Stimulated activated naive CD8-positive, alpha-beta T cell treated with anti-CD3 and anti-CD28 coated beads, Interleukin-15, Interleukin-2, amounts not matched to agents 100 ng/mL and 50 ng/mL, for 24 hours (primary cell): Measurements from ENCODE around the gene UBQLN4.

Experiments used
- H3K27ac Mint-ChIP-seq: one replicate; pipeline ENCODE4 v1.8.0; 2021; ENCODE audit warnings: mild to moderate bottlenecking, mixed read lengths
- H3K27me3 Mint-ChIP-seq: one replicate; pipeline ENCODE4 v1.8.0; 2021; ENCODE audit warnings: mixed read lengths
- H3K36me3 Mint-ChIP-seq: one replicate; pipeline ENCODE4 v1.8.0; 2021; ENCODE audit warnings: low read depth, mixed read lengths
- H3K4me1 Mint-ChIP-seq: one replicate; pipeline ENCODE4 v1.8.0; 2021; ENCODE audit warnings: low read depth, mixed read lengths
- H3K4me3 Mint-ChIP-seq: one replicate; pipeline ENCODE4 v1.8.0; 2021; ENCODE audit warnings: mild to moderate bottlenecking, mixed read lengths
- H3K9me3 Mint-ChIP-seq: one replicate; pipeline ENCODE4 v1.8.0; 2021; ENCODE audit warnings: mixed read lengths

Gene UBQLN4

GRCh38 chr1:156021093-156021428, 32.5 kb downstream of the UBQLN4 start:
- Mint-ChIP-seq H3K4me1 (peaks cover 29% of the 10 kb centered on the region), H3K36me3 (peaks cover 30% of the 10 kb centered on the region), H3K9me3 (no peaks in the 10 kb centered on the region), H3K27me3 (peaks cover 5% of the 10 kb centered on the region), H3K4me3 (peak overlapping the region; percentile 97), H3K27ac (peak overlapping the region; percentile 91)

- Mint-ChIP-seq H3K27me3 (peaks cover 5% of the 10 kb centered on the region), H3K27ac (peak within 1 kb of the TSS; percentile 91), H3K36me3 (peaks cover 30% of the 10 kb centered on the region), H3K4me1 (peaks cover 29% of the 10 kb centered on the region), H3K4me3 (peak within 1 kb of the TSS; percentile 97), H3K9me3 (no peaks in the 10 kb centered on the region)
These were observed 33.1 kb downstream of the UBQLN4 start, which contains the start of gene SSR2 for GRCh38 chr1:156020293-156021092. TSS of gene SSR2 (minus strand) at chr1:156020951. CDS start at chr1:156020167, 784 bp downstream.

- Mint-ChIP-seq H3K4me1 (peaks cover 29% of the 10 kb centered on the region), H3K36me3 (peaks cover 32% of the 10 kb centered on the region), H3K4me3 (peak overlapping the region; percentile 97)
These were observed 33.7 kb downstream of the UBQLN4 start for GRCh38 chr1:156019946-156020292.

GRCh38 chr1:156014829-156015228, 38.8 kb downstream of the UBQLN4 start:
- Mint-ChIP-seq H3K4me3 (no peak overlapping the region), H3K27ac (peak overlapping the region; percentile 16), H3K4me1 (peaks cover 17% of the 10 kb centered on the region), H3K9me3 (no peaks in the 10 kb centered on the region), H3K27me3 (no peaks in the 10 kb centered on the region), H3K36me3 (peaks cover 76% of the 10 kb centered on the region)

More at GRCh38 chr1:156019946-156020292, 33.7 kb downstream of the UBQLN4 start:
- Mint-ChIP-seq H3K9me3 (no peaks in the 10 kb centered on the region), H3K27me3 (peaks cover under 1% of the 10 kb centered on the region), H3K27ac (peak overlapping the region; percentile 85)

- H3K27me3 Mint-ChIP-seq = no peaks in the 10 kb centered on the region
- H3K36me3 Mint-ChIP-seq = peaks cover 68% of the 10 kb centered on the region
- no peak overlapping the region for H3K4me3 Mint-ChIP-seq
- no peaks in the 10 kb centered on the region for H3K9me3 Mint-ChIP-seq
- no peaks in the 10 kb centered on the region for H3K4me1 Mint-ChIP-seq
- no peak overlapping the region for H3K27ac Mint-ChIP-seq
These were observed 41.4 kb downstream of the UBQLN4 start for GRCh38 chr1:156012051-156012817.

- Mint-ChIP-seq H3K36me3 (peaks cover 61% of the 10 kb centered on the region), H3K4me3 (no peak overlapping the region), H3K27me3 (no peaks in the 10 kb centered on the region), H3K9me3 (no peaks in the 10 kb centered on the region), H3K27ac (peak overlapping the region; percentile 31), H3K4me1 (peaks cover 12% of the 10 kb centered on the region)
These were observed 44.2 kb downstream of the UBQLN4 start for GRCh38 chr1:156009404-156009803.

GRCh38 chr1:156006666-156007376, 46.8 kb downstream of the UBQLN4 start:
- Mint-ChIP-seq H3K27me3 (no peaks in the 10 kb centered on the region), H3K9me3 (no peaks in the 10 kb centered on the region), H3K36me3 (peaks cover 36% of the 10 kb centered on the region), H3K27ac (no peak overlapping the region), H3K4me3 (no peak overlapping the region), H3K4me1 (peaks cover 12% of the 10 kb centered on the region)

GRCh38 chr1:156004843-156005584, 48.6 kb downstream of the UBQLN4 start:
- Mint-ChIP-seq H3K27me3 (no peaks in the 10 kb centered on the region), H3K9me3 (no peaks in the 10 kb centered on the region), H3K36me3 (peaks cover 20% of the 10 kb centered on the region), H3K4me1 (peaks cover 12% of the 10 kb centered on the region), H3K27ac (peak overlapping the region; percentile 38), H3K4me3 (no peak overlapping the region)

- Mint-ChIP-seq H3K9me3 (no peaks in the 10 kb centered on the region), H3K36me3 (peaks cover 14% of the 10 kb centered on the region), H3K4me3 (no peak overlapping the region), H3K4me1 (peaks cover 12% of the 10 kb centered on the region), H3K27ac (peak overlapping the region; percentile 17), H3K27me3 (no peaks in the 10 kb centered on the region)
These were observed 49.7 kb downstream of the UBQLN4 start for GRCh38 chr1:156003923-156004188.

- no peaks in the 10 kb centered on the region for H3K9me3 Mint-ChIP-seq
- H3K27me3 Mint-ChIP-seq = no peaks in the 10 kb centered on the region
- peaks cover 8% of the 10 kb centered on the region for H3K36me3 Mint-ChIP-seq
- H3K4me3 Mint-ChIP-seq = no peak overlapping the region
- no peak overlapping the region for H3K27ac Mint-ChIP-seq
- H3K4me1 Mint-ChIP-seq = peaks cover 12% of the 10 kb centered on the region
These were observed 51.2 kb downstream of the UBQLN4 start for GRCh38 chr1:156002188-156002911.

GRCh38 chr1:156001662-156002171, 51.9 kb downstream of the UBQLN4 start:
- Mint-ChIP-seq H3K27me3 (no peaks in the 10 kb centered on the region), H3K36me3 (peaks cover 3% of the 10 kb centered on the region), H3K9me3 (no peaks in the 10 kb centered on the region), H3K27ac (no peak overlapping the region), H3K4me1 (peaks cover 12% of the 10 kb centered on the region), H3K4me3 (no peak overlapping the region)

- peaks cover 12% of the 10 kb centered on the region for H3K4me1 Mint-ChIP-seq
- no peak overlapping the region for H3K4me3 Mint-ChIP-seq
- no peak overlapping the region for H3K27ac Mint-ChIP-seq
- H3K36me3 Mint-ChIP-seq = no peaks in the 10 kb centered on the region
- no peaks in the 10 kb centered on the region for H3K9me3 Mint-ChIP-seq
- H3K27me3 Mint-ChIP-seq = no peaks in the 10 kb centered on the region
These were observed 52.5 kb downstream of the UBQLN4 start for GRCh38 chr1:156001021-156001661.

- H3K36me3 Mint-ChIP-seq = no peaks in the 10 kb centered on the region
- no peak overlapping the region for H3K4me3 Mint-ChIP-seq
- no peaks in the 10 kb centered on the region for H3K9me3 Mint-ChIP-seq
- no peak overlapping the region for H3K27ac Mint-ChIP-seq
- peaks cover 4% of the 10 kb centered on the region for H3K4me1 Mint-ChIP-seq
- H3K27me3 Mint-ChIP-seq = no peaks in the 10 kb centered on the region
These were observed 53.6 kb downstream of the UBQLN4 start for GRCh38 chr1:155999964-156000363.
